ENCODE measurements around the gene C11orf86.
"Not testable (repeated sequence)": the region's sequence is repeated elsewhere in the genome, so short reads cannot be mapped to it uniquely, and the experiment has no call there.

C11orf86 gene

GRCh38 chr11:67001332-67001731 lies 26.2 kb downstream of the C11orf86 start:
- no peak for TF ChIP-seq CTCF (IDR thresholded peaks at IDR 0.05; ENCODE audit: low read depth, low read length, missing control alignments)
- no peak for DNase-seq (ENCODE audit: low read depth)
- no peak overlapping the region for H3K4me3 ChIP-seq (ENCODE audit: low read depth, low read length)
- in situ Hi-C loops (cut with HindIII; ENCODE audit: low sequenced_read_pairs) = no loop called here

- TF ChIP-seq CTCF (IDR thresholded peaks at IDR 0.05; ENCODE audit: low read depth, low read length, missing control alignments) = no peak
Measured at GRCh38 chr11:67002297-67002913, 27.3 kb downstream of the C11orf86 start.

GRCh38 chr11:67002921-67003411 lies 27.9 kb downstream of the C11orf86 start:
- in situ Hi-C loops (cut with HindIII; ENCODE audit: low sequenced_read_pairs) = no loop called here
- TF ChIP-seq CTCF (IDR thresholded peaks at IDR 0.05; ENCODE audit: low read depth, low read length, missing control alignments) = no peak
- no peak for DNase-seq (ENCODE audit: low read depth)

More at GRCh38 chr11:67002297-67002913, 27.3 kb downstream of the C11orf86 start:
- in situ Hi-C loops (cut with HindIII; ENCODE audit: low sequenced_read_pairs) = no loop called here
- no peak overlapping the region for H3K4me3 ChIP-seq (ENCODE audit: low read depth, low read length)
- DNase-seq (ENCODE audit: low read depth) = no peak

GRCh38 chr11:67005200-67005599 lies 30.1 kb downstream of the C11orf86 start:
- in situ Hi-C loops (cut with HindIII; ENCODE audit: low sequenced_read_pairs); DNase-seq (ENCODE audit: low read depth); H3K4me3 ChIP-seq (ENCODE audit: low read depth, low read length): not testable (repeated sequence)

More at GRCh38 chr11:67002921-67003411, 27.9 kb downstream of the C11orf86 start:
- H3K4me3 ChIP-seq (ENCODE audit: low read depth, low read length) = no peak overlapping the region

- H3K4me3 ChIP-seq (ENCODE audit: low read depth, low read length) = no peak overlapping the region
- in situ Hi-C loops (cut with HindIII; ENCODE audit: low sequenced_read_pairs) = no loop called here
- DNase-seq (ENCODE audit: low read depth) = no peak
- no peak for TF ChIP-seq CTCF (IDR thresholded peaks at IDR 0.05; ENCODE audit: low read depth, low read length, missing control alignments)
Measured at GRCh38 chr11:67006029-67006884, 31.2 kb downstream of the C11orf86 start.

- in situ Hi-C loops (cut with HindIII; ENCODE audit: low sequenced_read_pairs) = no loop called here
- no peak for TF ChIP-seq CTCF (IDR thresholded peaks at IDR 0.05; ENCODE audit: low read depth, low read length, missing control alignments)
- DNase-seq (ENCODE audit: low read depth) = no peak
- no peak overlapping the region for H3K4me3 ChIP-seq (ENCODE audit: low read depth, low read length)
Measured at GRCh38 chr11:67007126-67007525, 32.0 kb downstream of the C11orf86 start.

Data from astrocyte of the cerebellum (primary cell).